C4-2B (cell line): ENCODE measurements around the gene PALLD.

ENCODE experiments used
- H3K27ac ChIP-seq: fragments of 450-650 bp; 2 replicates; pipeline ENCODE4 v1.5.1; 2017
- CTCF ChIP-seq: fragments of 450-650 bp; conservative IDR thresholded peaks from 2 replicates; pipeline ENCODE4 v1.5.1; 2017; ENCODE audit warnings: mild to moderate bottlenecking
- ZFX ChIP-seq: fragments of 450-650 bp; IDR thresholded peaks from 2 replicates; pipeline ENCODE4 v1.6.1; 2017

The PALLD gene

GRCh38 chr4:168550064-168550766, 53.4 kb downstream of the PALLD start:
- H3K27ac ChIP-seq = no peak overlapping the region
- TF ChIP-seq ZFX (no peak), CTCF (no peak)

- no peak for TF ChIP-seq ZFX
- TF ChIP-seq CTCF = no peak
- no peak overlapping the region for H3K27ac ChIP-seq
Observed at GRCh38 chr4:168551211-168551610, 54.4 kb downstream of the PALLD start.

GRCh38 chr4:168551945-168552695, 55.3 kb downstream of the PALLD start:
- no peak overlapping the region for H3K27ac ChIP-seq
- peak; percentile 13; the same call in 1 of the 2 replicates for TF ChIP-seq CTCF
- no peak for TF ChIP-seq ZFX

- TF ChIP-seq ZFX (no peak), CTCF (no peak)
- no peak overlapping the region for H3K27ac ChIP-seq
Observed at GRCh38 chr4:168553714-168554370, 57.0 kb downstream of the PALLD start.

- no peak overlapping the region for H3K27ac ChIP-seq
- no peak; the same call in 1 of the 2 replicates for TF ChIP-seq CTCF
- no peak for TF ChIP-seq ZFX
Observed at GRCh38 chr4:168555437-168555836, 58.6 kb downstream of the PALLD start.

- no peak overlapping the region for H3K27ac ChIP-seq
- TF ChIP-seq ZFX (no peak), CTCF (no peak)
Observed at GRCh38 chr4:168557658-168558057, 60.8 kb downstream of the PALLD start.

GRCh38 chr4:168558599-168558998, 61.7 kb downstream of the PALLD start:
- H3K27ac ChIP-seq = no peak overlapping the region
- TF ChIP-seq CTCF = no peak
- TF ChIP-seq ZFX = no peak
